Transverse colon (tissue), 4 donors: ENCODE results near the gene MAP1A. TPM values are rescaled to one million over a fixed set of nuclear protein-coding genes. Genes with fewer than 3 reads are reported as not detected.
A peak's percentile ranks its signal among the peaks of the same experiment; 100 is the strongest.

Experiments used
- DNase-seq: peaks from one replicate; pipeline ENCODE4 v3.0.0-alpha.2; 2019
- H3K27ac ChIP-seq, 4 donors: fragments of 200-600 bp; sonication (generic); 2 replicates each; pipeline ENCODE4 v1.5.1; 2016 to 2018; ENCODE audit warnings: inconsistent platforms in 4 of 4
- H3K27me3 ChIP-seq: fragments of 200-600 bp; sonication (generic); 2 replicates; pipeline ENCODE4 v1.5.1; 2017; ENCODE audit warnings: inconsistent platforms
- H3K36me3 ChIP-seq, 4 donors: fragments of 200-600 bp; sonication (generic); 2 replicates each; pipeline ENCODE4 v1.5.1; 2017 to 2019; ENCODE audit warnings: inconsistent platforms in 4 of 4
- H3K4me1 ChIP-seq, 4 donors: fragments of 200-600 bp; sonication (generic); 2 replicates each; pipeline ENCODE4 v1.5.1; 2017 to 2020; ENCODE audit warnings: inconsistent platforms in 4 of 4
- H3K4me3 ChIP-seq, 4 donors: fragments of 200-600 bp; sonication (generic); 1 replicate in 1 of 4; 2 replicates in 3 of 4; pipeline versions ENCODE4 v1.5.1 to v1.6.1; 2017 to 2019; ENCODE audit warnings: inconsistent platforms in 4 of 4
- H3K9me3 ChIP-seq, 2 donors: fragments of 200-600 bp; sonication (generic); 2 replicates each; pipeline ENCODE4 v1.5.1; 2017 to 2019; ENCODE audit warnings: inconsistent platforms in 2 of 2
- CTCF ChIP-seq, 5 experiments: fragments of 200-600 bp in 3 of 5; fragments of 450-650 bp in 2 of 5; sonication (generic) in 3 of 5; IDR thresholded peaks; 1 replicate in 2 of 5; 2 replicates in 3 of 5; pipeline ENCODE4 v1.5.1; 2016 to 2017; ENCODE audit warnings: antibody characterized with exemption in 5 of 5, inconsistent platforms in 3 of 5, mild to moderate bottlenecking in 2 of 5, moderate library complexity in 1 of 5
- EP300 ChIP-seq: sonication (generic); formaldehyde crosslinking; IDR thresholded peaks from one replicate; pipeline ENCODE4 v1.6.1; 2017; ENCODE audit warnings: antibody characterized with exemption, low read depth
- POLR2A ChIP-seq: fragments of 450-650 bp; IDR thresholded peaks from one replicate; pipeline ENCODE4 v1.6.1; 2016; ENCODE audit warnings: antibody characterized with exemption, mild to moderate bottlenecking, moderate library complexity
- POLR2AphosphoS5 ChIP-seq, 3 donors: sonication (generic); formaldehyde crosslinking; IDR thresholded peaks; one replicate each; pipeline ENCODE4 v1.6.1; 2016; ENCODE audit warnings: antibody characterized with exemption in 3 of 3
- WGBS, 2 donors: methylation state at CpG; one replicate each; pipeline ENCODE4 v1.1.5; 2018; ENCODE audit warnings: low coverage in 1 of 2; 5-methylcytosine and 5-hydroxymethylcytosine counted together
- in situ Hi-C, 4 donors: fragments of 200-750 bp; cut with MboI; loops; one replicate each; pipeline versions ENCODE4 v1.15.0 to v1.15.1; 2017; ENCODE audit warnings: low sequenced_read_pairs in 3 of 4, low pct_ligation_motif_present in 1 of 4, low pct_unique_long_range_greater_than_20kb in 1 of 4
- intact Hi-C: fragments of 100-400 bp; cut with DNase I; formaldehyde crosslinking; loops from one replicate; pipeline ENCODE4 v1.15.1; 2023; ENCODE audit warnings: low total_unique reads
- total RNA-seq, 4 donors: library from RNA; depleted of rRNA; stranded (reverse); fragments of >200 nt; gene quantifications; one replicate each; pipeline ENCODE4 v1.1.0, GENCODE V29; 2016

MAP1A gene
- total RNA-seq, 4 donors from 2014 or later: 6.3 to 14.6 (median 9.8) TPM

- Histone ChIP-seq H3K9me3 (no peaks in the 10 kb centered on the region), H3K27ac (no peak overlapping the region), H3K4me1 (peaks cover 6 to 46% (median 16%) of the 10 kb centered on the region in 4 donors), H3K4me3 (no peak overlapping the region), H3K27me3 (no peaks in the 10 kb centered on the region), H3K36me3 (peaks cover 0 to 21% (median 3%) of the 10 kb centered on the region in 4 donors)
- WGBS, 2 donors: 10 to 15% methylated on average over 1 of the region's 1 CpG
- DNase-seq: peak; percentile 11
- in situ Hi-C loops: loop anchor here in 1 of 4 donors (25.0 kb wide), 1 partner anchor 298 kb away; the partner anchor contains the start of genes ELL3 and SERF2
- TF ChIP-seq EP300 (no peak), CTCF (IDR thresholded peaks at IDR 0.05) (no peak), POLR2A (no peak)
- intact Hi-C loops: no loop called here
Measured at GRCh38 chr15:43489191-43489590, 28.2 kb upstream of the MAP1A start.

GRCh38 chr15:43492266-43492665, 25.1 kb upstream of the MAP1A start:
- Histone ChIP-seq H3K27ac (peak overlapping the region; percentile 83 to 92 (median 90)), H3K4me3 (peak overlapping the region; percentile 29 to 97 (median 82)), H3K27me3 (no peaks in the 10 kb centered on the region), H3K9me3 (no peaks in the 10 kb centered on the region), H3K36me3 (peaks cover 0 to 10% (median 3%) of the 10 kb centered on the region in 4 donors), H3K4me1 (peaks cover 6 to 47% (median 16%) of the 10 kb centered on the region in 4 donors)
- TF ChIP-seq EP300: no peak
- intact Hi-C loops: no loop called here
- DNase-seq: no peak
- in situ Hi-C loops: loop anchor here in 1 of 4 donors (25.0 kb wide), 1 partner anchor 295 kb away; the partner anchor contains the start of genes ELL3 and SERF2
- 14% methylated on average over 7 of the region's 7 CpGs for WGBS, 2 donors

- Histone ChIP-seq H3K4me1 (peaks cover 6 to 47% (median 16%) of the 10 kb centered on the region in 4 donors), H3K36me3 (peaks cover 0 to 5% (median 2%) of the 10 kb centered on the region in 4 donors), H3K9me3 (no peaks in the 10 kb centered on the region), H3K4me3 (peak within 1 kb of the TSS; percentile 29 to 97 (median 82)), H3K27me3 (no peaks in the 10 kb centered on the region), H3K27ac (peak within 1 kb of the TSS; percentile 83 to 92 (median 90))
- intact Hi-C loops (no loop called here), in situ Hi-C loops (loop anchor here in 1 of 4 donors (25.0 kb wide), 1 partner anchor 294 kb away; the partner anchor contains the start of genes ELL3 and SERF2)
- 0 to 1% methylated on average over 4 to 53 of the region's 54 CpGs for WGBS, 2 donors
- DNase-seq: peak; percentile 98
- no peak for TF ChIP-seq EP300
- peak; percentile 48 for TF ChIP-seq POLR2A
- TF ChIP-seq POLR2AphosphoS5 (IDR thresholded peaks at IDR 0.05): peak; percentile 20 to 68 (median 56)
Measured at GRCh38 chr15:43492673-43493601, 24.5 kb upstream of the MAP1A start, which contains the start of gene TP53BP1. TP53BP1 (minus strand) TSS chr15:43493156; CDS start chr15:43493043, 113 bp downstream.

GRCh38 chr15:43493703-43494472, 23.5 kb upstream of the MAP1A start:
- intact Hi-C loops (no loop called here), in situ Hi-C loops (loop anchor here in 1 of 4 donors (25.0 kb wide), 1 partner anchor 293 kb away; the partner anchor contains the start of genes ELL3 and SERF2)
- no peaks in the 10 kb centered on the region for H3K27me3 ChIP-seq
- H3K27ac ChIP-seq: peak overlapping the region; percentile 83 to 92 (median 90)
- no peak for TF ChIP-seq POLR2AphosphoS5 (IDR thresholded peaks at IDR 0.05)
- TF ChIP-seq CTCF (IDR thresholded peaks at IDR 0.05): no peak
- TF ChIP-seq POLR2A: no peak
- no peak for TF ChIP-seq EP300
- DNase-seq: no peak
- H3K4me3 ChIP-seq: peak overlapping the region in 3 of 4 donors; percentile 78 to 97 (median 87)
- H3K9me3 ChIP-seq: no peaks in the 10 kb centered on the region
- WGBS, 2 donors: 33 to 51% methylated on average over 4 to 7 of the region's 7 CpGs
- peaks cover 6 to 45% (median 16%) of the 10 kb centered on the region in 4 donors for H3K4me1 ChIP-seq
- no peaks in the 10 kb centered on the region for H3K36me3 ChIP-seq
